Measurements from ENCODE around the gene AGAP1.

AGAP1 gene

GRCh38 chr2:236033462-236033861 is 539.6 kb downstream of the AGAP1 start:
- no peak for FAIRE-seq

GRCh38 chr2:236034974-236035373 is 541.1 kb downstream of the AGAP1 start:
- no peak for FAIRE-seq

- FAIRE-seq, result no peak
Measured at GRCh38 chr2:236036045-236036444, 542.2 kb downstream of the AGAP1 start.

- FAIRE-seq, result no peak
Measured at GRCh38 chr2:236038096-236038495, 544.3 kb downstream of the AGAP1 start.

GRCh38 chr2:236040600-236041328 is 546.9 kb downstream of the AGAP1 start:
- no peak for FAIRE-seq

GRCh38 chr2:236041616-236042015 is 547.8 kb downstream of the AGAP1 start:
- no peak for FAIRE-seq

- no peak for FAIRE-seq
Measured at GRCh38 chr2:236042087-236042486, 548.2 kb downstream of the AGAP1 start.

GRCh38 chr2:236044191-236044590 is 550.3 kb downstream of the AGAP1 start:
- no peak for FAIRE-seq

GRCh38 chr2:236045251-236046235 is 551.7 kb downstream of the AGAP1 start:
- FAIRE-seq, result no peak

GRCh38 chr2:236046715-236047114 is 552.9 kb downstream of the AGAP1 start:
- FAIRE-seq, result no peak

GRCh38 chr2:236047176-236047575 is 553.3 kb downstream of the AGAP1 start:
- FAIRE-seq, result no peak

GRCh38 chr2:236047886-236048540 is 554.2 kb downstream of the AGAP1 start:
- FAIRE-seq, result no peak

GRCh38 chr2:236049981-236050380 is 556.1 kb downstream of the AGAP1 start:
- no peak for FAIRE-seq

GRCh38 chr2:236051351-236051750 is 557.5 kb downstream of the AGAP1 start:
- no peak for FAIRE-seq

GRCh38 chr2:236051806-236052205 is 558.0 kb downstream of the AGAP1 start:
- FAIRE-seq, result no peak

GRCh38 chr2:236052206-236052605 is 558.4 kb downstream of the AGAP1 start:
- FAIRE-seq, result no peak

GRCh38 chr2:236052926-236053821 is 559.3 kb downstream of the AGAP1 start:
- FAIRE-seq, result no peak

GRCh38 chr2:236054125-236054524 is 560.3 kb downstream of the AGAP1 start:
- FAIRE-seq, result no peak

- no peak for FAIRE-seq
Measured at GRCh38 chr2:236054621-236055305, 560.9 kb downstream of the AGAP1 start.

GRCh38 chr2:236055471-236055870 is 561.6 kb downstream of the AGAP1 start:
- no peak for FAIRE-seq

GRCh38 chr2:236056141-236056540 is 562.3 kb downstream of the AGAP1 start:
- no peak for FAIRE-seq

GRCh38 chr2:236057375-236057774 is 563.5 kb downstream of the AGAP1 start:
- no peak for FAIRE-seq
